Smooth muscle cell (in vitro differentiated cells): ENCODE measurements around the gene FAM186B. TPM values are rescaled to one million over a fixed set of nuclear protein-coding genes. Genes with fewer than 3 reads are reported as not detected.

Source experiments
- DNase-seq: peaks from one replicate; lab custom pipeline; 2025; ENCODE audit not compliant: unreplicated experiment; lab: John Stamatoyannopoulos, UW
- H2AFZ ChIP-seq: fragments of 200-600 bp; sonication (generic); 2 replicates; pipeline ENCODE4 v1.6.0; 2016; ENCODE audit warnings: antibody characterized with exemption, low read depth, mild to moderate bottlenecking
- H3F3A ChIP-seq: fragments of 200-600 bp; sonication (generic); 2 replicates; pipeline ENCODE4 v1.6.0; 2017; ENCODE audit warnings: antibody characterized with exemption, low read depth
- H3K27ac ChIP-seq: fragments of 200-600 bp; sonication (generic); 2 replicates; pipeline ENCODE4 v1.5.1; 2016; ENCODE audit warnings: low read depth, mild to moderate bottlenecking
- H3K27me3 ChIP-seq: fragments of 200-600 bp; sonication (generic); 2 replicates; pipeline ENCODE4 v1.6.1; 2016; ENCODE audit warnings: low read depth, mild to moderate bottlenecking
- H3K36me3 ChIP-seq: fragments of 200-600 bp; sonication (generic); 2 replicates; pipeline ENCODE4 v1.5.1; 2016; ENCODE audit warnings: low read depth
- H3K4me1 ChIP-seq: fragments of 200-600 bp; sonication (generic); 2 replicates; pipeline ENCODE4 v1.5.1; 2016; ENCODE audit warnings: low read depth
- H3K4me2 ChIP-seq: fragments of 200-600 bp; sonication (generic); 2 replicates; pipeline ENCODE4 v1.6.0; 2016; ENCODE audit warnings: mild to moderate bottlenecking
- H3K4me3 ChIP-seq: fragments of 200-600 bp; sonication (generic); 2 replicates; pipeline ENCODE4 v1.5.1; 2016; ENCODE audit warnings: mild to moderate bottlenecking
- H3K79me2 ChIP-seq: fragments of 200-600 bp; sonication (generic); 2 replicates; pipeline ENCODE4 v1.6.0; 2016; ENCODE audit warnings: low read depth, mild to moderate bottlenecking
- H3K9ac ChIP-seq: fragments of 200-600 bp; sonication (generic); 2 replicates; pipeline ENCODE4 v1.6.0; 2016; ENCODE audit warnings: low read depth
- H3K9me3 ChIP-seq: fragments of 200-600 bp; sonication (generic); replicated peaks from 2 replicates; pipeline ENCODE4 v1.5.1; 2016; ENCODE audit warnings: low read depth
- H4K20me1 ChIP-seq: fragments of 200-600 bp; sonication (generic); 2 replicates; pipeline ENCODE4 v1.6.0; 2016; ENCODE audit warnings: low read depth
- WGBS: methylation state at CpG from one replicate; pipeline ENCODE4 v1.1.7; 2016; ENCODE audit warnings: low lambda C conversion rate; 5-methylcytosine and 5-hydroxymethylcytosine counted together
- polyA plus RNA-seq: library from polyadenylated mRNA; unstranded; fragments of >200 nt; fragmentation: Nextera tagmentation; extraction: Ambion mirVana; gene quantifications from 2 replicates; pipeline ENCODE4 v1.2.1, GENCODE V29; 2016
- total RNA-seq: library from RNA; depleted of rRNA; stranded (reverse); fragments of >200 nt; gene quantifications from 2 replicates; pipeline ENCODE4 v1.2.3, GENCODE V29; 2014
- TF ChIP-seq, protein P1 (sequence below): fragments of 200-600 bp; sonication (generic); IDR thresholded peaks from 2 replicates; pipeline ENCODE4 v1.5.1; 2017; ENCODE audit warnings: borderline replicate concordance, mild to moderate bottlenecking, antibody characterized with exemption; ENCODE audit not compliant: insufficient read depth, poor library complexity, severe bottlenecking

Gene FAM186B
- total and polyA plus RNA-seq, 2 experiments from 2014 or later = 0.18 to 1.3 TPM

DNA sequence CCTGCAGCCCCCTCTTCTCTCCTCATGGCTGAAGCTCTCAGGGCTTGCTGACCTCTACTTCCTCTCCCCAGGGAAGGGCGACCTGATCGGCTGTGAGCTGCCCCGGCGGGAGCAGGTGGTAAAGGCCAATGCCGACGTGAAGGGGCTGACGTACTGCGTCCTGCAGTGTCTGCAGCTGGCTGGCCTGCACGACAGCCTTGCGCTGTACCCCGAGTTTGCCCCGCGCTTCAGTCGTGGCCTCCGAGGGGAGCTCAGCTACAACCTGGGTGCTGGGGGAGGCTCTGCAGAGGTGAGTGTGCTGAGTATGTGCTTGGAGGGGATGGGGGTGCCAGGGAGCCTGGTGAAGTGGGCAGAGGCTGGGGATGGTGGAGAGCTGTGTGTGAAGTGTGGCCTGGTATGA lies 51.2 kb downstream of the FAM186B start:
- H3K4me1 ChIP-seq = peaks cover 3% of the 10 kb centered on the region
- TF ChIP-seq, protein P1, sequence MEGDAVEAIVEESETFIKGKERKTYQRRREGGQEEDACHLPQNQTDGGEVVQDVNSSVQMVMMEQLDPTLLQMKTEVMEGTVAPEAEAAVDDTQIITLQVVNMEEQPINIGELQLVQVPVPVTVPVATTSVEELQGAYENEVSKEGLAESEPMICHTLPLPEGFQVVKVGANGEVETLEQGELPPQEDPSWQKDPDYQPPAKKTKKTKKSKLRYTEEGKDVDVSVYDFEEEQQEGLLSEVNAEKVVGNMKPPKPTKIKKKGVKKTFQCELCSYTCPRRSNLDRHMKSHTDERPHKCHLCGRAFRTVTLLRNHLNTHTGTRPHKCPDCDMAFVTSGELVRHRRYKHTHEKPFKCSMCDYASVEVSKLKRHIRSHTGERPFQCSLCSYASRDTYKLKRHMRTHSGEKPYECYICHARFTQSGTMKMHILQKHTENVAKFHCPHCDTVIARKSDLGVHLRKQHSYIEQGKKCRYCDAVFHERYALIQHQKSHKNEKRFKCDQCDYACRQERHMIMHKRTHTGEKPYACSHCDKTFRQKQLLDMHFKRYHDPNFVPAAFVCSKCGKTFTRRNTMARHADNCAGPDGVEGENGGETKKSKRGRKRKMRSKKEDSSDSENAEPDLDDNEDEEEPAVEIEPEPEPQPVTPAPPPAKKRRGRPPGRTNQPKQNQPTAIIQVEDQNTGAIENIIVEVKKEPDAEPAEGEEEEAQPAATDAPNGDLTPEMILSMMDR = no peak
- no peak overlapping the region for H3K27ac ChIP-seq
- no peak overlapping the region for H3K9ac ChIP-seq
- no peak for DNase-seq
- H2AFZ ChIP-seq = no peak overlapping the region
- WGBS = 89% methylated on average over 15 of the region's 15 CpGs
- H3K27me3 ChIP-seq = no peaks in the 10 kb centered on the region
- H3K36me3 ChIP-seq = no peaks in the 10 kb centered on the region
- no peak overlapping the region for H3K4me3 ChIP-seq
- no peaks in the 10 kb centered on the region for H3F3A ChIP-seq
- no peak overlapping the region for H3K4me2 ChIP-seq
- H3K9me3 ChIP-seq = no peaks in the 10 kb centered on the region
- H4K20me1 ChIP-seq = no peaks in the 10 kb centered on the region
- H3K79me2 ChIP-seq = no peaks in the 10 kb centered on the region

DNA sequence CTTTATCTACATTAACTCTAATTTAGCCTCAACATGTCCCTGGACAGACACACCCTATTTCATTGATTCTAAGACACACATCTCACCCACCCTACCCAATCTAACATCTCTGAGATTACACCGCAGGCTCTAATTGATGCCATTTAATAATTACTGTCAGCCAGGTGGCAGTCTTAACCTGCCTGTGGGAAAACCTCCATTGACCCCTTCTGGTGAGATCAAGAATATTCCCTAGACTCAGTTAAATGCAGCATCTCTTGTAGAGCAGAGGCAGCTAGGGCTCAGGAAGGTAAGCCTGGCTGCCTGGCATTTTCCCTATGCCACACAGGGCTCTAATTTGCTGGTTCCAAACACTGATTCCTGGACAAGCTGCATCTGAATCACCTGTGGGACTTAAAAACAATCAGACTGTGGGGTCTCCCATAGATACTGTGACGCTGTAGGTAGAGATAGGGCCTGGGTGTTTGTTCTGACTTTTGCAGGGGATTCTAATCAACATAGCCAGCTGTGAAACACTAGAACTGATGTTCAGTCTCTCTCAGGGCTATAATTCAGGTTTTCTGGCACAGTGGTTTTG lies 51.8 kb downstream of the FAM186B start:
- no peaks in the 10 kb centered on the region for H3F3A ChIP-seq
- H4K20me1 ChIP-seq = no peaks in the 10 kb centered on the region
- no peaks in the 10 kb centered on the region for H3K79me2 ChIP-seq
- H3K27me3 ChIP-seq = peaks cover 2% of the 10 kb centered on the region
- TF ChIP-seq, protein P1 = peak; percentile 7
- H3K36me3 ChIP-seq = no peaks in the 10 kb centered on the region
- 70% methylated on average over 2 of the region's 2 CpGs for WGBS
- no peak overlapping the region for H3K4me3 ChIP-seq
- peaks cover 9% of the 10 kb centered on the region for H3K4me1 ChIP-seq
- no peak overlapping the region for H2AFZ ChIP-seq
- H3K9ac ChIP-seq = no peak overlapping the region
- DNase-seq = no peak
- no peak overlapping the region for H3K27ac ChIP-seq
- H3K9me3 ChIP-seq = no peaks in the 10 kb centered on the region
- H3K4me2 ChIP-seq = no peak overlapping the region

DNA sequence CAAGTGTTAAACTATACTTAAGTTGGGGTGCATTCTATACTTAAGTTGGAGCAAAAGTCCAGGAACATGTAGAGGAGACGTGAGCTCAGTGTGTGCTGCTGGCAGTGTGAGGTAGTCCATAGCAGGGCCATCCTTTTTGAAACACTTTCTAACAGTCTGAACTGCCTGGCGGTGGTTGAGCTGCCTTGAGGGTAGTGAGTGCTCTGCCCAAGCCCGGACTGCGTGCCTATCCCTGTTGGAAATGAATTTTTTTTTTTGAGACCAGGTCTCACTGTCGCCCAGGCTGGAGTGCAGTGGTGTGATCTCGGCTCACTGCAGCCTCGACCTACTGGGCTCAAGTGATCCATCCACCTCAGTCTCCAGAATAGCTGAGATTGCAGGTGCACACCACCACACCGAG lies 52.5 kb downstream of the FAM186B start:
- H3K27me3 ChIP-seq = peaks cover 9% of the 10 kb centered on the region
- H3K79me2 ChIP-seq = no peaks in the 10 kb centered on the region
- no peak overlapping the region for H3K4me2 ChIP-seq
- no peaks in the 10 kb centered on the region for H3F3A ChIP-seq
- no peak overlapping the region for H3K9ac ChIP-seq
- H3K4me3 ChIP-seq = no peak overlapping the region
- no peaks in the 10 kb centered on the region for H4K20me1 ChIP-seq
- no peaks in the 10 kb centered on the region for H3K9me3 ChIP-seq
- no peaks in the 10 kb centered on the region for H3K36me3 ChIP-seq
- peaks cover 9% of the 10 kb centered on the region for H3K4me1 ChIP-seq
- H3K27ac ChIP-seq = no peak overlapping the region
- 89% methylated on average over 8 of the region's 8 CpGs for WGBS
- DNase-seq = no peak
- no peak overlapping the region for H2AFZ ChIP-seq
- TF ChIP-seq, protein P1 = no peak

DNA sequence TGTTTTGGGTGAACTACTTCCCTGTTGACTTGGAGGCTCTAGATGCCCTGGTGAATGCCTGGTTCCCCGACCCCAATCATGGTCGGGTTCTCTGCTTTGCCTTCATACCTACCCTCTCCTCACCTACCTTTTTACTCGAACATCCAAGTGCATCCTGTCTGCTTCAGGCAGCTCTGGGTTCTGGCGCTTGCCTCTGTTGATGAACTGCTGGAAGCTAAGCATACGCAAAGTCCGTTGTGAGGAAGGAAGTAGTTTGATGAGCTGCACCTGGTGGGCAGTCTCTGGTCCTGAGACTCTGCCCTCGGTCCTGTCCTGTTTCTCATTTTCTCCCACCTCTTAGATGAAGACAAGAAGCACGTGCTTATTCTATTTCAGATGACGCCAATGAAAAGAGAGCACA lies 53.0 kb downstream of the FAM186B start:
- Histone ChIP-seq H3K9me3 (no peaks in the 10 kb centered on the region), H3K27me3 (peaks cover 14% of the 10 kb centered on the region), H2AFZ (no peak overlapping the region), H3K4me1 (peaks cover 9% of the 10 kb centered on the region), H3F3A (no peaks in the 10 kb centered on the region), H3K4me2 (no peak overlapping the region), H3K9ac (no peak overlapping the region), H4K20me1 (no peaks in the 10 kb centered on the region), H3K79me2 (no peaks in the 10 kb centered on the region), H3K4me3 (no peak overlapping the region), H3K36me3 (no peaks in the 10 kb centered on the region), H3K27ac (no peak overlapping the region)
- TF ChIP-seq, protein P1 = no peak
- no peak for DNase-seq
- 78% methylated on average over 9 of the region's 9 CpGs for WGBS
